Measurements from ENCODE around the gene TPST2. TPM values are rescaled to one million over a fixed set of nuclear protein-coding genes. Genes with fewer than 3 reads are reported as not detected.

TPST2 gene
- total RNA-seq, 1 experiment from 2014 or later = 50.1 TPM

- Mint-ChIP-seq H3K4me1 (peaks cover 9 to 19% of the 10 kb centered on the region in 2 experiments), H3K36me3 (ENCODE audit: insufficient read depth in 1 of 3, low read depth in 3 of 3) (no peaks in the 10 kb centered on the region; a peak in 1 of 7 replicates), H3K4me3 (no peak overlapping the region), H3K27me3 (ENCODE audit: low read depth) (peaks cover 27% of the 10 kb centered on the region), H3K9me3 (no peaks in the 10 kb centered on the region; a peak in 1 of 5 replicates), H3K27ac (no peak overlapping the region)
- Histone ChIP-seq H3K9me3 (ENCODE audit: control insufficient read depth, low read depth, low read length) (no peaks in the 10 kb centered on the region), H3K4me2 (ENCODE audit: insufficient read depth, insufficient read length, low read length) (no peak overlapping the region), H2AK5ac (ENCODE audit: insufficient read length, low read length) (no peak overlapping the region), H3K18ac (ENCODE audit: insufficient read length, low read depth, low read length) (no peak overlapping the region), H3K23me2 (ENCODE audit: insufficient read length, low read depth, low read length, poor library complexity, severe bottlenecking) (no peaks in the 10 kb centered on the region), H2AFZ (ENCODE audit: low read length) (no peak overlapping the region), H3K79me1 (ENCODE audit: insufficient read depth, low read depth, low read length, poor library complexity, severe bottlenecking) (no peaks in the 10 kb centered on the region), H2BK5ac (ENCODE audit: insufficient read length, low read length) (no peak overlapping the region), H4K8ac (replicated peaks; ENCODE audit: insufficient read length, low read depth, low read length) (no peak overlapping the region), H2BK20ac (ENCODE audit: low read depth, low read length, poor library complexity, severe bottlenecking) (no peak overlapping the region), H2BK120ac (ENCODE audit: low read depth, low read length, poor library complexity, severe bottlenecking) (no peak overlapping the region), H3T11ph (ENCODE audit: low read length) (no peak overlapping the region), H2BK15ac (ENCODE audit: low read depth, low read length) (no peak overlapping the region), H3K4ac (ENCODE audit: low read depth, low read length) (no peak overlapping the region), H3K23ac (ENCODE audit: insufficient read length, low read depth, low read length) (no peak overlapping the region), H4K20me1 (ENCODE audit: control insufficient read depth, insufficient read depth, insufficient read length) (no peaks in the 10 kb centered on the region), H3K14ac (ENCODE audit: insufficient read depth, low read length) (no peak overlapping the region), H2BK12ac (ENCODE audit: insufficient read length, low read depth, low read length) (no peak overlapping the region), H3K27ac (ENCODE audit: insufficient read length, low read depth, low read length) (no peak overlapping the region), H3K9ac (ENCODE audit: extremely low read depth, insufficient read length, low read length) (no peak overlapping the region), H4K5ac (ENCODE audit: insufficient read length, low read depth, low read length) (no peak overlapping the region), H3K4me1 (ENCODE audit: insufficient read depth, low read length) (no peaks in the 10 kb centered on the region), H3K56ac (ENCODE audit: insufficient read length, low read depth, low read length) (no peak overlapping the region), H4K91ac (ENCODE audit: insufficient read length, low read depth, low read length) (no peak overlapping the region), H3K27me3 (ENCODE audit: insufficient read depth, low read length) (no peaks in the 10 kb centered on the region), H3K79me2 (ENCODE audit: insufficient read depth, low read length) (no peaks in the 10 kb centered on the region)
- WGBS (ENCODE audit: extremely low coverage, insufficient read length, low lambda C conversion rate) = no CpG with 5 or more reads among the region's 12 CpGs
- no peak for DNase-seq
- no peak for TF ChIP-seq CTCF (conservative IDR thresholded peaks at IDR 0.05)
Measured at GRCh38 chr22:26624803-26625202, 34.9 kb upstream of the TPST2 start.

All from H9 (cell line).